ENCODE results near the gene MREG. TPM values are rescaled to one million over a fixed set of nuclear protein-coding genes. Genes with fewer than 3 reads are reported as not detected.

MREG gene
- total and polyA plus RNA-seq, 9 donors: 0.85 to 5.4 (median 2.1) TPM

- Histone ChIP-seq H3K36me3 (no peaks in the 10 kb centered on the region), H3K4me1 (ENCODE audit: insufficient read depth) (peaks cover 2% of the 10 kb centered on the region), H3K4me3 (no peak overlapping the region), H3K27ac (no peak overlapping the region), H3K9me3 (no peaks in the 10 kb centered on the region), H3K27me3 (no peaks in the 10 kb centered on the region)
- TF ChIP-seq POLR2A (IDR thresholded peaks at IDR 0.05) (no peak), CTCF (IDR thresholded peaks at IDR 0.05) (no peak), EP300 (IDR thresholded peaks at IDR 0.05) (no peak)
- intact Hi-C loops (cut with DNase I): no loop called here
- no peak for DNase-seq
- 97 to 99% (median 98%) methylated on average over 3 of the region's 3 CpGs for WGBS, 3 donors
Observed at GRCh38 chr2:215914054-215914776, 99.1 kb downstream of the MREG start.

- Histone ChIP-seq H3K4me1 (ENCODE audit: insufficient read depth) (no peaks in the 10 kb centered on the region), H3K27me3 (no peaks in the 10 kb centered on the region), H3K9me3 (no peaks in the 10 kb centered on the region), H3K27ac (no peak overlapping the region), H3K36me3 (no peaks in the 10 kb centered on the region), H3K4me3 (no peak overlapping the region)
- TF ChIP-seq CTCF (IDR thresholded peaks at IDR 0.05) (peak in 1 of 3 donors; percentile 7), POLR2A (IDR thresholded peaks at IDR 0.05) (no peak), EP300 (IDR thresholded peaks at IDR 0.05) (no peak)
- DNase-seq: no peak
- intact Hi-C loops (cut with DNase I): no loop called here
- 33 to 51% (median 47%) methylated on average over 6 of the region's 6 CpGs for WGBS, 3 donors
Observed at GRCh38 chr2:215912299-215912842, 101.0 kb downstream of the MREG start.

- no peaks in the 10 kb centered on the region for H3K9me3 ChIP-seq
- no peaks in the 10 kb centered on the region for H3K27me3 ChIP-seq
- no peak for DNase-seq
- 93 to 95% (median 93%) methylated on average over 8 of the region's 8 CpGs for WGBS, 3 donors
- no peaks in the 10 kb centered on the region for H3K4me1 ChIP-seq (ENCODE audit: insufficient read depth)
- no peaks in the 10 kb centered on the region for H3K36me3 ChIP-seq
- H3K27ac ChIP-seq: no peak overlapping the region
- intact Hi-C loops (cut with DNase I): no loop called here
- H3K4me3 ChIP-seq: no peak overlapping the region
- TF ChIP-seq POLR2A (IDR thresholded peaks at IDR 0.05) (no peak), CTCF (IDR thresholded peaks at IDR 0.05) (no peak), EP300 (IDR thresholded peaks at IDR 0.05) (no peak)
Observed at GRCh38 chr2:215911301-215912085, 101.9 kb downstream of the MREG start.

- H3K4me1 ChIP-seq (ENCODE audit: insufficient read depth): no peaks in the 10 kb centered on the region
- H3K4me3 ChIP-seq: no peak overlapping the region
- no peak overlapping the region for H3K27ac ChIP-seq
- H3K36me3 ChIP-seq: no peaks in the 10 kb centered on the region
- TF ChIP-seq POLR2A (IDR thresholded peaks at IDR 0.05) (no peak), CTCF (IDR thresholded peaks at IDR 0.05) (no peak), EP300 (IDR thresholded peaks at IDR 0.05) (no peak)
- intact Hi-C loops (cut with DNase I): no loop called here
- H3K9me3 ChIP-seq: no peaks in the 10 kb centered on the region
- DNase-seq: no peak
- H3K27me3 ChIP-seq: no peaks in the 10 kb centered on the region
Observed at GRCh38 chr2:215910180-215910579, 103.2 kb downstream of the MREG start.
